GM12865 (cell line): ENCODE results near the gene RASSF4.
A peak's percentile ranks its signal among the peaks of the same experiment; 100 is the strongest.

Source experiments
- DNase-seq: peaks from one replicate; pipeline ENCODE4 v3.0.0; 2010; ENCODE audit warnings: low read depth
- H3K4me3 ChIP-seq: 2 replicates; pipeline ENCODE4 v1.5.1; 2011; ENCODE audit warnings: mild to moderate bottlenecking, low read depth, low read length, control low read depth
- TF ChIP-seq, protein P1 (sequence below): IDR thresholded peaks from 2 replicates; pipeline ENCODE4 v1.5.1; 2011; ENCODE audit warnings: low read length, control low read depth, low read depth, inconsistent platforms; ENCODE audit not compliant: insufficient read depth; ENCODE audit errors: missing control alignments

RASSF4 gene

DNA sequence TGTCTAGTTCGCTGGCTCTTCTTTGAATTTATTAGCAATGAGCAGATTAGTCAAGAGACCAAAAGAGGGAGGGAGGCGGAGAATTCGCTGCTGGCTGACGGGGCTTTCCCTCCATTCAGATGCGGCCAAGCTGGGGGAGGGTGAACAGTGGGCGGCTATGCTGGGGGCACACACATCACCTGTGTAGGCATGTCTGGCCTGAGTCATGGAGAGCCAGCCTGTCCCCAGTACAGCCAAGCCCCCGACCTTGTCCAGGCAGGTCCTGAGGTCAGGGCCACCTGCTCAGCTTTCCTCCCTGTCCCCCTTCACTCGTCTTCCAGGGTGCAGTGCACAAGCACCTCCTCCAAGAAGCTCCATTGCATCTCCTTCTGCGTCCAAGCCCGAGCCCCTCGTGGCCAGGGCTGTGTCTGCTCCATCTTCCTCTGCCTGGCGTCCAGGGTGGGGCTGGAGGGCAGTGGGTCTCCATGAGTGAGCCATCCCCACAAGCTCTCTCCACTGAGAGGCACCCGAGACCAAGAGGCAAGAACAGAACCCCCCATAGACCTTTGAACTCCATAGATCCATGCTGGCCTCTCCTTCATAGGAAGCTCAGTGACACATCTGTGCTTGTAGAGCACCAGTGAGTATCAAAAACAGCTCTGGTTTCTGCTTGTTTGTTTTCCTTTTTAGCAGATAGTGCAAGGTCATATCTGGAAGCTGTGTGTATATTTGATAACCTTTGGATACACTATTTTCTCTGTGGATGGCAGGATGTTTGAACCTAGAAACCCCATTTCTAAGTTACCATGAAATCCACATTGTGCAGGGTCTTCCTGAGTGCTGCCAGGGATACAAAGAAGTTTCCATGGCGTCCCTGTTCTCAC, 20.9 kb downstream of the RASSF4 start:
- peak; percentile 48 for DNase-seq
- H3K4me3 ChIP-seq: no peak overlapping the region
- TF ChIP-seq, protein P1, sequence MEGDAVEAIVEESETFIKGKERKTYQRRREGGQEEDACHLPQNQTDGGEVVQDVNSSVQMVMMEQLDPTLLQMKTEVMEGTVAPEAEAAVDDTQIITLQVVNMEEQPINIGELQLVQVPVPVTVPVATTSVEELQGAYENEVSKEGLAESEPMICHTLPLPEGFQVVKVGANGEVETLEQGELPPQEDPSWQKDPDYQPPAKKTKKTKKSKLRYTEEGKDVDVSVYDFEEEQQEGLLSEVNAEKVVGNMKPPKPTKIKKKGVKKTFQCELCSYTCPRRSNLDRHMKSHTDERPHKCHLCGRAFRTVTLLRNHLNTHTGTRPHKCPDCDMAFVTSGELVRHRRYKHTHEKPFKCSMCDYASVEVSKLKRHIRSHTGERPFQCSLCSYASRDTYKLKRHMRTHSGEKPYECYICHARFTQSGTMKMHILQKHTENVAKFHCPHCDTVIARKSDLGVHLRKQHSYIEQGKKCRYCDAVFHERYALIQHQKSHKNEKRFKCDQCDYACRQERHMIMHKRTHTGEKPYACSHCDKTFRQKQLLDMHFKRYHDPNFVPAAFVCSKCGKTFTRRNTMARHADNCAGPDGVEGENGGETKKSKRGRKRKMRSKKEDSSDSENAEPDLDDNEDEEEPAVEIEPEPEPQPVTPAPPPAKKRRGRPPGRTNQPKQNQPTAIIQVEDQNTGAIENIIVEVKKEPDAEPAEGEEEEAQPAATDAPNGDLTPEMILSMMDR: no peak

DNA sequence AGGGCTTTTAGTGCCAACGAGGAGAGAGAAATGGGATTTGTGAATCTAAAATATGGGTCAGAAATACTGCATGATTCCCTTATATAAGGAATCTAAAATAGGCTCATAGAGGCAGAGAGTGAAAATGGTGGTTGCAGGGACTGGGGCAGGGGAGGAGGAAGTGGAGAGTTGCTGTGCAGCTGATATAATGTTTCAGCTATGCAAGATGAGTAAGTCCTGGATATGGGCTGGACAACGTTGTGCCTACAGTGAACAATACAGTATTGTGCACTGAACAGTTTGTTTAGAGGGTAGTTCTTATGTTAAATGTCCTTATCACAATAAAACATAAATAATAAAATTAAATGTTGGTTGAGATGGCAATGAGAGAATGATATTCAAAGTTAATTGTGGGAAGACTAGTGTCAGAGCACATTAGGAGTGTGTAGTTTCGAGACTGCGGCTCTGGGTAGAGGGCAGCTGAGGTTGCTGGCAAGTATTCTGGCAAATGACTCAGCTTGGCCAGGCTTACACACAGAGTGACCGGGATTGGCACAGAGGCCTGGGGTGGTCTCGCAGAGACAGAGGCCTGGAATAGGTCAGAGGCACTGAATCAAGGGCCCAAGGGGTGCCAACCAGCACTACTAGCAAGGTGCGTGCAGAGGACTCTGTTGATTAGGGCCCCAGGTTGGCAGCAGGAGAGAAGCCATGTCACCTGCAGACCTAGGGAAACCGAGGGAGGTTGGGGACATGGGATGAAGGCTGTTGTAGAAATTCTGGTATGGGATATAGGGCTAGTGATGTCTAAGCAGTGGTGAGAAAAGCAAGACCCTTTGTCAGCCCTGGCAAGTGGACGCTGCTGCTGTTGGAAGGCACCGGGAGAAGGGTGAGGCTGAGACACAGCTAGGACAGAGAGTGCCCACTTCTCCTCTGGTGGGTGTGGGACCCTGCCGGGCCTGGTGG, 21.8 kb downstream of the RASSF4 start:
- TF ChIP-seq, protein P1: no peak
- peak; percentile 67 for DNase-seq
- H3K4me3 ChIP-seq: no peak overlapping the region

DNA sequence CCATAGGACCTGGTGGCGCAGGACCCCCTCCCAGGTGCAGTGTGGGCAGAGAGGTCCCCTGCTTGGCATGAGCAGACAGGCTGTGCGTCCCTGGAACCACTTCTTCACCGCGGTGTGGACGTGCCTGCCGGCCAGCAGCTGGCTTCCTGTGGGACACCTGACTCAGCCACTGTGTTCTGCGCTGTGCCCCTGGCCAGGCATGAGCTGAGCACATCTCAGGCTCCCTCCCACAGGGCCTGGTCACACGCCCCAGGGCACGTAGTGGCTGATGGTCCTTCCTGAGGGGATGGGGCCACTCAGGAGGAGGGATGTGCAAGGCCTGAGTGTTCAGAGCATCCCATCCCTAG, 22.5 kb downstream of the RASSF4 start:
- peak overlapping the region; percentile 1; the same call in 1 of the 2 replicates for H3K4me3 ChIP-seq
- no peak for DNase-seq
- TF ChIP-seq, protein P1: no peak

DNA sequence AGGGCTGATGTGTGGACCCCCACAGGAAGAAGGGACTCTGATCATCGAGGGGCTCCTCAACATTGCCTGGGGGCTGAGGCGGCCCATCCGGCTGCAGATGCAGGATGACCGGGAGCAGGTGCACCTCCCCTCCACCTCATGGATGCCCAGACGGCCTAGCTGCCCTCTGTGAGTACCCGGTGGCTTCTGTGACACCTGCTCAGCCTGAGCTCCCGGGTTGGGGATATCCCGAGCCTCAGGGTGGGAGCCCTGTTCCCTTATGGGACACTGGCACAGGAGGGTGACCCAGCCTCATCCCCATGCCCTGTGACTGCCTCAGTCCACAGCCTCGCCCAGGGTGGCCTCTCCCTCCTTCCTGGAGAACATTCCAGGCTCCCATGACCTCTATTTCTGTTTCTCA, 22.9 kb downstream of the RASSF4 start:
- peak overlapping the region; percentile 1; the same call in 1 of the 2 replicates for H3K4me3 ChIP-seq
- no peak for DNase-seq
- TF ChIP-seq, protein P1: no peak

DNA sequence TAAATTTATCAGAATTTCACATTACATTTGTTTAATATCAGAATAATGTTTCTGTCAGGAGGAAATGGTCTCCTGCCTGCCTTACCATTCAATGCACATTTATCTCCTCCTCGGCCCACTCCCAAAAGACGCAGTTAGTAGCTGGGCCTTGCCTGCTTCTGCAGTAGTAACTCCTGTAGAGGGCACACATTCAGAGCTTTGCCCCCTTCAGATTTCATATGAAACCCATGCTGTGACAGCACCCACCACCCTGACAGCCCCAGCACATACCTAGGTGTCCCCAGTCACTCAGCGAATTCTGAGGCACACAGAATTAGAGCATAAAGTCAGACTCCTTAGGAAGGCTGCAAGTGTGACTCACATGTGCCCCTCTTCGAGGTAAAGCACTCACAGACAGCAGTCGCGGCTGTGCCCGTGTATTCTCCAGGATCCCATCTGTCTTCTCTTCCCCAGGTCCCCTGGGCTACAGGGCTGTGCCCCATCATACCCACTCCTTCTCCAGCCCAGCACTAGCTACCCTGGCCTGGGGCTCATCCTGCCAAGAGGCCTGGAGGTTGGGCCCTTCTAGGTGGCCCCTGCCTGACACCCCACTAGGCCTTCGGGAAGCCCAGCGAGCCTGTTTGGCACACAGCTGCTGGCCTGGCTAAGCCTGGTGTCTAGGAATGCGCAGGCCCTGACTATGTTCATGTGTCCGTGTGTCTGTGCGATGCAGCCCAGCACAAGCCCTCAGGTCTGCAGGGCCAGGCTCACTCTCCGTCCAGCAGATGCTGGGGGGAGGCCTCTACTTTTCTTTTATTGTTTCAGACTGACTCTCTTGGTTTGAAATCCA, 23.7 kb downstream of the RASSF4 start:
- TF ChIP-seq, protein P1: no peak
- no peak for DNase-seq

DNA sequence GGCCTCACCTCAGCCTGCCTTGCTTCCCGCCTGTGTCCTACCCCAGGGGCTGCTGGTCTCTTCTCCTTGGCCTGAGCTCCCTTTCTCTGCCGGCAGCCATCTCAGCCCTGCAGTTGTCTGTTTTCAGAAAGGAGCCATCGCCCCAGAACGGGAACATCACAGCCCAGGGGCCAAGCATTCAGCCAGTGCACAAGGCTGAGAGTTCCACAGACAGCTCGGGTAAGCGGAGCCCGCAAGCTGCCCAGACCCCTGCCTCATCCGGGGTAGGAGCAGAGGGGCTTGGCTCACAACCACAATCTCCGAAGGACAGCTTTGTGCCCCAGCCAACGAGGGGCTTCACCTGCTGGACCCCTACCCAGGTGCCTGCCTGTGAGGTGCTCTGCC, 24.3 kb downstream of the RASSF4 start:
- no peak overlapping the region for H3K4me3 ChIP-seq
- DNase-seq: no peak
- TF ChIP-seq, protein P1: no peak

More for the DNA sequence above, 23.7 kb downstream of the RASSF4 start:
- no peak overlapping the region for H3K4me3 ChIP-seq
